Activated CD8-positive, alpha-beta memory T cell treated with anti-CD3 and anti-CD28 coated beads, Interleukin-2, amount 50 U/mL, for 48 hours (primary cell): ENCODE results near the gene U2AF1L4.

Experiments used
- DNase-seq: peaks from one replicate; pipeline ENCODE4 v3.0.0-alpha.2; 2020

U2AF1L4 gene

GRCh38 chr19:35756377-35757230 lies 11.4 kb upstream of the U2AF1L4 start, which contains the start of gene HSPB6:
HSPB6 (minus strand) TSS chr19:35757029; CDS start chr19:35757008, 21 bp downstream.
- DNase-seq = no peak

GRCh38 chr19:35755550-35756376 lies 10.5 kb upstream of the U2AF1L4 start:
- peak; percentile 70 for DNase-seq

- no peak for DNase-seq
Measured at GRCh38 chr19:35755131-35755549, 9.9 kb upstream of the U2AF1L4 start.

DNA sequence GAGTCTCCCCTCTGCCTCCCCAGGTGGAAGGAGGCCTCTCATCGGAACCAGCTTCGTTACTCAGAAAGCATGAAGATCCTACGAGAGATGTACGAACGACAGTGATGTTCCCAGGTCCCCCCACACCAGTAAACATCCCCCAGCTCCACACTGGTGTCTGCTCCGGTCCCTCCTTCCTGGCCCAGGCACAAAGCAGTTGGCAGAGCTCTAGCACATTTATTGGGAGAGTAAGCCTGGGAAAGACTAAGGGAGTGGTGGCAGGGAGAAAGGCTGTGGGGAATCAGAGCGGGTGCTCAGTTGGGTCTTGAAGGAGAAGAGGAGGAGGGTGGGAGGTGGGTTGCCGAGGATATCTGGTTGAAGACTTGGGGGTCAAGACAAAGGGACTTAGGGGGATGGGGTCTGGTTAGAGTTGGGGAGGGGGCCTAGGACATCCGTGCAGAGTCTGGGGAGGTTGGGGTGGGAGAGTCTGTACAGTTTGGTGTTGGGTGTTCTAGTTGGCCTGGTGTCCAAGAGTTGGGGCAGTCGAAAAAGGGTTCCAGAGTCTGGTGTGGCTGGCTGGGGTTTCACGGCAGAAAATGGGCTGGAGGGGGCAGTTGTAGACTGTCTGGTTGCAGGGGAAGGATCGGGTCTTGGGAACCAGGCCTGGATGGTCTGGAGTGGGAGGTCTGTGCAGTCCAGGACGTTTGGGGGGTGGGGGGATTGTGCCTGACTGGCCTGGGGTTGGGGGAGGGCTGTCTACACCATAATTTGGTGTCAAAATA lies 9.3 kb upstream of the U2AF1L4 start:
- no peak for DNase-seq

GRCh38 chr19:35753634-35754369 lies 8.6 kb upstream of the U2AF1L4 start:
- no peak for DNase-seq

DNA sequence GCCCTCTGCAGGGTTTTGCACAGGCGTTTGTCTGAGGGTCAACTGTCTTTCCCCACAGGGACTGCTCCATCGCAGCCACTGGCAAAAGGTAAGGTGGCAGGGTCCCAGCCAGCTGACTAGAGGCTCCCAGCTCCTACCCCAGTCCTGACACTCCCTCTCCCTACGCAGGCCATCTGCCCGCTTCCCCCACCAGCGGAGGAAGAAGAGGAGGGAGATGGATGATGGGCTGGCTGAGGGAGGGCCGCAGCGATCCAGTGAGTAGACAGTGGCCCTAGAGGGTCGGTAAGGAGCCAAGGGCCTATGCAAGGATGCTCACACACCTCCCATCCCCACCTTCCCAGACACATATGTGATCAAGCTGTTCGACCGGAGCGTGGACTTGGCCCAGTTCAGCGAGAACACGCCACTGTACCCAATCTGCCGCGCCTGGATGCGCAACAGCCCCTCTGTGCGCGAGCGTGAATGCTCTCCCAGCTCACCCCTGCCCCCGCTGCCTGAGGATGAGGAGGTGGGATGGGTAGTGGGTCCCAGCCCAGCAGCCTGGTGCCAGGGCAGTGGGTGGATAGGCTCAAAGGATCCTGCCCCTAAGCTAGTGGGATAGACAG lies 7.6 kb upstream of the U2AF1L4 start:
- DNase-seq = no peak

- DNase-seq = no peak
Measured at GRCh38 chr19:35751839-35752745, 6.9 kb upstream of the U2AF1L4 start.

DNA sequence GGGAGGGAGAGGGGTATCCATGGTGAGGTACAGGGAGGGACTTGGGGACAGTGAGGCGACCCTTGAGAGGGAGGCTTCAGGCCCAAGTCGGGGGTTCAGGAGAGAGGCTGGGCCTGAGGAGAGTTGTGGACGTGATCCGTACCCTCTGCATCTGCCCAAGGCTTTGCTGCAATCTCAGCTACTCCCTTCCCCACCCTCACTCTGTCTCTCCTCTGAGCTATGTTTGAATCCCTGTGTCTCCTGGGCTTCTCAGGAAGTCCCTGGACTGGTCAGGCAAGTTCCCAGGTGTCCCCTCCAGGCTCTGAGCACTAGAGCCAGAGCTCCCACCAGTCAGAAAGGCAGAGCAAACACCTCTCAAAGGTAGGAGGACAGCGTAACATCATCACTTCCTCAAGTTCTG lies 4.9 kb upstream of the U2AF1L4 start:
- DNase-seq = no peak

DNA sequence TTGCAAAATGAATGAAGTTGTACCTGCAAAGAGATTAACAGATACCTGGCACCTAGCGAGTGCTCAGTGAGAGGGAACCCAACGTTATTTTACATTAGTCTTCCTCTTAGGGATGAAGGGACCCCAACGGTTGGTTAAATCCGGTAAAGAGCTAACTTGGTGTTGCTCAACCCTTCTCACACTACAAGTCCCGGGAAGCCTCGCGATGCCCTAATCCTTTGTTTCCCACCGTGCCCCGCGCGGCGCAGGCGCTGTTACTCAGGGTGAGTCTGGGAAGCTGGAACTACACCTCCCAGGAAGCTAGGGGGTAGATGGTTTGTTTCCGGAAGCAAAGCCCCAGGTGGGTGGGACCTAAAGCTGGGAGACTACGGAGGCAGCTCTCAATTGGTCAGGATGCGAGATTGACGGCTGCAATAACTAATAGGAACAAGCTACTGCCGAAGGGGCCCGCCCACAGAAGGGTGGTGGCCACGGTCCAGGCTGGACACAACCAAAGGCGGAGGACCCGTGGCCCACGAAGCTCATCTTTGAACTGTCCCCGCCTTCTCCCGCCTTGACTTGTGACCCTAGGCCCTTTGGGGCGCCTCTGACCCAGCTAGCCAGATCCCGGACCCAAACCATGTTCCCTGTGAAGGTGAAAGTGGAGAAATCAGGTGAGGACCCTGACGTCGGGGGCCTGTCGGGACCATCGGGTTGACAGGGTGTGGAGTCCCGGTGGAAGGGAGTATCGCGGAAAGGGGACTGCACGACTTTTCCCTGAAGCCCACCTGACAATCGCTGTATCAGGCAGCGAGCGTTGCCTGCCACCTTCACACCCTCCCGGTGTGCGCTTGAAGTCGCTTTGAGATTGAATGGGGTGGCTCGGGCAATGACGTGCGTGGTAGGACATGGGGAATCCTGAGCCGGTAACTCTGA lies 3.1 kb upstream of the U2AF1L4 start, which contains the start of gene LIN37:
Gene LIN37, plus strand, starts transcription at position 471 of the 915 bp plus-strand sequence. Its CDS starts 149 bp downstream, at position 620.
- DNase-seq = peak; percentile 96

DNA sequence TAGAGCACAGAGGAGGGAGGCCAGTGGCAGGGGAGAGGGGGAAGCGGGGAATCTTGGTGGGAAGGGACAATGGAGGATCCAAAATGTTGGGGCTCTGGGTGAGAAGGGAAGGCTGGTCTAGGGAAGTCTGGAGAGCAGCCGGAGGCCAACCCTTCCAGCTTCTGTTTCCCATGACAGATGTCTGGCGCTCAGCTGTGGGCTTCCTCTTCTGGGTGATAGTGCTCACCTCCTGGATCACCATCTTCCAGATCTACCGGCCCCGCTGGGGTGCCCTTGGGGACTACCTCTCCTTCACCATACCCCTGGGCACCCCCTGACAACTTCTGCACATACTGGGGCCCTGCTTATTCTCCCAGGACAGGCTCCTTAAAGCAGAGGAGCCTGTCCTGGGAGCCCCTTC lies 1.3 kb upstream of the U2AF1L4 start:
- no peak for DNase-seq

DNA sequence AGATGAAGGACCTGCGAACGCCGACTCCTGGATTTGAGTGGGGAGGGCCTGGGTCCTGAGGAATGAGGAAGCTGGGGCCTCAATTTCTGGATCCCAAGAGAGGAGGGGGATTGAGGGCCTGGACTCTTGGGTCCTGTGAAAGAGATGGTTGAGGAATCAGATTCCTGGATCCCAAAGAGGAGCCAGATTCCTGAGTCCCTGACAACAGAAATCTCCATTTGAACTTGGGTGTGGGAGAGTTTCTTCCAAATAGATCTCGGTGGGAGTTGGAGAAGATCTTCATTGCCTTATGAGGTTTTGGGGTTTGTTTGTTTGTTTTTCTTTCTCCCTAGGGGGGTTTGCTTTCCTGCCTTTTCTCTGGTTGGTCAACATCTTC lies 857 bp upstream of the U2AF1L4 start:
- DNase-seq = no peak

DNA sequence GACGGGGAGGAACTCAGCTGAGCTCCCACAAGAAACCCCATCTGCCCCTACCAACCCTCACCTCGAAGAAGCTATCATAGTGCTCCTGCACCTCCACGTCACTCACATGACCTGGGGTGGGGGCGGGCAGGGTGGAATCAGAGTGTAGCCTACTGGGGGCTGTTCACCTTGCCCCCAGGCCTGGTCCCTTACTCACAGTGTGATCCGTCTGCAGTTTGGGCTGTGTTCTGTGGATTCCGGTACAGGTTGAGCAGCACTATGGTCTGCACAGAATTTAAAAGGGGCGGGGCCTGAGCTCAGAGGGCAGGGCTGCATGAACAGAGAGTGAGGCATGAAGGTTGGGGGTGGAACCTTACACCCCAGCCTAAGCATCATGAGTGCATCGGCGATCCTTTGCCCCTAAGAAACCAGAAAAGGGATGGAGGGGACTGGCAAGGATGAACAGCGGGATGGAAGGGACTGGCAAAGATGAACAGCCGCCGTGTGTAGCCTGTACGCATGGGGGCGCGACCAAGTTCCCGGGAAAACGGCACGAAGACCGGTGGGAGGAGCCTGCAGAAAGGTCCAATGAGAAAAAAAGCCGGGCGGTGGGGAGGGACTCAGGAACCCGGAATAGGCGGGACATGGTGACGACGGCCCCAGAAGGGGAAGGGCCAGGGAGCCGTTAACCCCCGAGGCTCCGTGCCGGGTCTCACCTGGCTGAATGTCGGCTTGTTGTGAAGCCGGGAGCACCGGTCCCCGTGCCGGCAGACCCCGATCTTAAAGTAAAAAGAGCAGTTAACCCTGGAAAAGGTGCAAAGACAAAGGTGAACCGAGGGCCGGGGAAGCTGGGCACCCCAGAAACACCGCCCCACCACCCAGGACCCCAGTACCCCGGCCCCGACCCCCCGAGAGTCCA lies 539 bp downstream of the U2AF1L4 start:
- peak; percentile 92 for DNase-seq

DNA sequence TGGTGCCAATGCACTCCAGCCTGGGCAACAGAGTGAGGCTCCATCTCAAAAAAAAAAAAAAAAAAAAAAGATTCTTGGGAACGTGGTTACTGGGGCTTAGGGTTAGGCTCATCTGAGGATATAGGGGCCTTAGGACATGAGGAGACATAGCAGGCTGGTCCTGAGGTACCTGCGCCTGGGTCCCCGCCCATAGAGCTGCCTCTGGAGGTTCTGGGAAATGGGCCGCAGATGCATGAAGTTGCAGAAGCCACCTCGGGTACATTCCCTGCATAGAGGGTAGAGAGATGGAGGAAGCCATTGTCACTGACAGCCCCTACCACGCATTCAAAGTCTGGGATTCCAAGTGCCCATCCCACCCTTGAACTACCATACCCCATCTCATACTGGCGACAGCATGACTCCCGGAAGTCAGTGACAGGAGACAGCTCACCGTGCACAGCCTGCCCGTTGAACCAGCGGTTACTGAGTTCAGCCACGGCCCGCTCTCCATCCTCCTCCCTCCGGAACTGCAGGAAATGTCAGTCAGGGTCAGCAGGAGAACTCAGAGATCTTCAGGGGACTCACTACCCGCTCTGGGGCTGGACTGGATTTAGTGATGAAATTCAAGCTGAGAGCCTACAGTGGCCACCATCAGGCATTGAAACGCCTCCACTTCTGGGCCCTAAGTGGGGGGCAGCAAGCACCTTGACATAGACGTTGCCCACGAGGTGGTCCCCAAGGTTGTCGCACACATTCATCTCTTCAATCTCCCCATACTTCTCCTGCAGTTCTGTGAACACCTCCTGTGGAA lies 1.4 kb downstream of the U2AF1L4 start:
- DNase-seq = no peak

DNA sequence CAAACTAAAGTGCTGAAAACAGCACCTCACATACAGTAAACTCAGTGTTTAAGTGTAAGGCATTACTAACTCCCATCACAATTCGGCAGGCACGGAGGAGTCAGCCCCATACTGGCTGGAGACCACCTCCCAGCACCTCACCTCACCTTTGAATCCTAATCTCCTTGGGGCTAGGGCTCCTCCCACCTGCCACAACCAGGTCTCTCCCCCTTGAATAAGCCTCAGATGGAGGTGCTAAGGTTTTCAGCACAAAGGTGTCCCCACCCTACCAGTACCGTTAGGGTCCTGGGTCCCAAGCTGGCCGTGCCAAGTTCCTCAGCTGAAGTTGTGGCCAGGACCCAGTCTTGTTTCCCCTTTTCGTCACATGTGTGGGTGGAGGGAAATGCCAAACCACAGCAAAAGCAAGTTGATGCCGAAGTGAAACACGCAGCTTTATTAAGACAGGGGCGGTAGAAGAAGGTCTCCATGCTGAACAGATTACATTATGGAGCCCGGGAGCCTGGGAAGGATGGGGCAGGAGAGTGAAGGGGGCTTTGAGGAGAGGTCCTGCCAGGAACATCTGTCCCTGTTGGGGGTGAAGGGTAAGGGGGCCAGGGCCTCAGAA lies 3.0 kb downstream of the U2AF1L4 start, which contains the start of gene IGFLR1:
Gene IGFLR1, minus strand, starts transcription at position 332 of the 604 bp plus-strand sequence. CDS start 1,272 bp downstream, outside the sequence.
- DNase-seq = peak; percentile 82

DNA sequence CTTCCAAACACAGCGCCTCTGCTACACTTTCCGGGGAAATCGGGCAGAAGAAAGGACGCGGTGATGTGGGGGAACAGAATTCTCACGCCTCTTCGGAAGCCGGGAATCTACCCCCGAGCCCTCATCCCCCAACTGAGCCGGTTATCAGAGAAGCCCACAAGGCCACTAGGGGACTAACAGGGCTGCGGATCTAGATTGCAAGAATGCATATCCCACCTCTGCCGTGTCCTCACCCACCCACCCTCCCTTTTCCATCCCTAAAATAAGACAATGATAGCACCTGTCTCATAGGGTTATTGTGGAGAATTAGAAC lies 4.1 kb downstream of the U2AF1L4 start:
- no peak for DNase-seq

DNA sequence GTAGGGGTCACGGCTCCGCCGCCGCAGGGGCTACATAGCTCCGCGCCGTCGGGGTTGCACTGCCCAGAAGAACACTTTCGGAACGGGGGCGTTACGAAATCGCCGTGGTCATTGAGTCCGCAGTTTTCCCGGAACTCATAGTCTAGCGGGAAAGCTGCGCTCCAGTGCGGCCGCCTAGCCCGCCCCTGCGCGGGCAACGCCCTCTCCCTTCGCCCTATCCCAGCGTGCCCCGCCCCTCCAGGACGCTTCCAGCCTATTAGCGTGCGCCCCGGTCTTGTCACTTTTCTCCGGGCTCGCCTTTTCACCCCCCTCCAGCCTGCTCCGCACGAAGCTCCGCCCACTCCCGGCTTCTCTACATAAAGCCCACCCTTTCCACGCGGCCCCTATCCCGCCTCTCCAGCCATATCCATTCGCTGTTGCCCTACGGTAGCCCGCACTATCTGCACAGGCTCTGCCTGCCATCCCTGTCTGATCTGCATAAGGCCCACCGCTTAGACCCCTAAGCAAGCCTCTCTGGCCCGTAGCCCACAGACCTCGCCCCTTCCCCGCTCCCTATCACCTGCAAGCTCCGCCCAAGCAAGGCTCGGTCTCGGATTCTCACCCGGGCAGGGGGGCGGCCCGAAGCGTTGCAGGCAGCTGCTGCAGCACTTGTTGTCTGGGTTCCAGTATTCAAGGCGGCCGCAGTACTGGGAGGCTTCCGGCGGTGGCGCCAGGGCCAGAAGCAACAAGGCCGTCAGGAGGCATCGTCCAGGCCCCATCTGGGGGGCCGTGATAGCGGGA lies 4.6 kb downstream of the U2AF1L4 start:
- DNase-seq = peak; percentile 97

DNA sequence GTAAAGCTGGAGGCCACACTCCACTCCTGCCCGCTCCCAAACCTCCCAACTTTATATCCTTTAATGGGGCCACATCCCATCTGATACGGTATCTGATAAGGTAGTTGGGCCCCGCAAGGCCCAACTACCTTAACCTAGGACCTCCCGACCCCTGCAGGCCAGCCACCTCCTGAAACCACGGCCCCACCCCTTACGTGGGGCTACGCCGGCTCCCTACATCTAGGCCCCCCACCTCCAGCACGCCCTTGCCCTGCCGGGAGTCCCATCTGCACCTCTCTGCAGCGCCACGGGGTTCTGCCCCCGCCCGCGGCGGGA lies 5.2 kb downstream of the U2AF1L4 start:
- DNase-seq = no peak
